ENCODE data around the gene C5orf63.
"Not testable (repeated sequence)": the region's sequence is repeated elsewhere in the genome, so short reads cannot be mapped to it uniquely, and the experiment has no call there.

Gene C5orf63

DNA sequence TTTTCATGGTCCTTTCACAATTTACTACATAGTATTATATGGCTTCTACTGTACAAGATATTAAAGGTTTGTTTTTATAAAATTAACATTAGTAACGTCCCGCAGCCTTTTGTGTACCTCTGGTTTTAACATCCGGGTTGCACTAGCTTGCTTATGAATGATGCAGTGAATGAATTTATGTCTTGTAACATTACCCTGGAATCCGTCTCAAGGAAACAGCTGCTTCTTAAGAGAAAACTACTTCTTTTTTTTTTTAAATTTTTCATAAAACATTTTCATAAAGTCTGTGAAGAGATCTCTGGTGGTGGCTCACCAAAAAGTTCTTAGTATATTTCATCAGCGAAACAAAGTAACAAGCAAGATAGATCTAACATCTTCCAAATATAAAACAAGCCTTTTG is 66.6 kb downstream of the C5orf63 start:
- no peak for DNase-seq (ENCODE audit: low spot score)

DNA sequence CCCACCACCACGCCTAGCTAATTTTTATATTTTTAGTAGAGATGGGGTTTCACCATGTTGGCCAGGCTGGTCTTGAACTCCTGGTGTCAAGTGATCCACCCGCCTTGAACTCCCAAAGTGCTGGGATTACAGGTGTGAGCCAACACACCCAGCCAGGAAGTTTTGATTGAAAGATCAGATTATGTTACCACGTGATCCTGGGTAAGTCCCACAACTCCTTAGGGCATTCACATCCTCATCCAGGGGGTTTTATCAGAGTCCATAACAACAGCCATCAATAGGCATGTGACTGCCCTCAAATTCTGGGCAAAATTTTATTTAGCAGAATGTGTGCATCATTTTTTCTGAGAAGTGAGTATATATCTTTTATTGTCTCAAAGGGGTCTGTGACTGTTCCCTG is 68.0 kb downstream of the C5orf63 start:
- not testable (repeated sequence) for DNase-seq (ENCODE audit: low spot score)

DNA sequence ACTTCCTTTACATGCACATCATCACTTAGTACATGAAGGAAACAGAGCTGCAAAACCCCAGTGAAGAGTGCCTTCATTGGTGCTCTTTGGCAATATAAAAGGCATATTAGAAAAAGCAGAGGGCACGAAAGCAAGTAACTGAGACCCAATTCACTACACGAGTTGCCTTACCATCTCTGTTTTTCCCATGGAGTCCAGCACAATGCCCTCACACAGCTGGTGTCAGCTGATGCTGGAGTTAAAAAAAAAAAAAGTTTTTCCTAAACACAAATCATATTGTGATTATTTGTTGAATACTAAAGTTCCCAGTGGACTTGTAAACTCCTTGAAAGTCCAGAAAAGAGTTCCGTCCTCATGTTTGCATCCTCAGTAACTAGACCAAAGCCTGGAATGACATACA is 68.6 kb downstream of the C5orf63 start:
- no peak for DNase-seq (ENCODE audit: low spot score)

DNA sequence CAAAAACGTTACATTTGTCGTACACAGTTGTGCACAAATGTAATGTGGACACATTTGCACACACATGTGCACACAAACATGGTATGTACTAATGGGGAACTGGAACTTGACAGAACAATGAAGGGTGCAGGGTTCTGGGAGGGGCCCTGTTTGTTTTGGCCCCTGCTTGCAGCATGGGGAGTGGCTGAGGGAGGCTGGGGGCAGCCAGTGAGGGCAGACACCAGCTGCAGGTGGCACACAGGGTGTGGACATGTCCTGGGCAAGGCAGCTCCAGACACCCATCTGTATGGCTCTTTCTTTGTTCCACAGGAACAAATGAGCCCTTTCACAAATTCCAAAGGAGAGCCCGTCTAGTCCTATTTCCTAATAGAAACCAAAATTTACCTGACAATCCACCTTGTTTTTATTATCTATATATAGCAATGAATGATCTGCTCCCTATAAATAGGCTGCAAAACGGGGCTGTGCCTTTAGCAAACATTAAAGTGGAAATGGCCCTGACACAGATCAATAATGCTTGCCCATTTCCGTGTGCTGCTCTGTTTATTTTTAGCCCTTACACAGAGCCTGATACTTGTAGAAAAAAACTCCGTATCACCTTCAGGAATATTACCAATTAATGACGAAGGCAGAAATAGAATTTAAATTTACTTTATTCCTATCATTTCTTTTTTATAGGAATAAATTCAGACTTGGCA is 69.4 kb downstream of the C5orf63 start:
- DNase-seq (ENCODE audit: low spot score), result no peak

DNA sequence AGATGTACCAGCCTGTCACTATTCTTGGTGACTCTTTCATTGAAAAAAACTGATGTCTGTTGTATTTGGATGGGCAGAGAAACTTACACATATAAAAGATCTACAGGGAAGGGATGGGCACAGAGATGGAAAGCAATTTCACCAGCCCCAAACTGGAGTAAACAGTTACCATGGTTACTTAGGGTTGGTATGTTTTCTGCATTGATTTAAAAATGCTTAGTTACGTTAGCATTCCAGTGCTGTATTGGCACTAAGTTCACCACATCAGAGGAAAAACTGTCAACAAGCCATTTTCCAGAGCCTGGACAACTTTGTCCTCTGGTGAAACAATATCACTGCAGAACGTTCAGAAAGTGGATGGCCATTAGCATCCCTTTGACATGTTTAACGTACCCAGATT is 70.9 kb downstream of the C5orf63 start:
- DNase-seq (ENCODE audit: low spot score), result no peak

DNA sequence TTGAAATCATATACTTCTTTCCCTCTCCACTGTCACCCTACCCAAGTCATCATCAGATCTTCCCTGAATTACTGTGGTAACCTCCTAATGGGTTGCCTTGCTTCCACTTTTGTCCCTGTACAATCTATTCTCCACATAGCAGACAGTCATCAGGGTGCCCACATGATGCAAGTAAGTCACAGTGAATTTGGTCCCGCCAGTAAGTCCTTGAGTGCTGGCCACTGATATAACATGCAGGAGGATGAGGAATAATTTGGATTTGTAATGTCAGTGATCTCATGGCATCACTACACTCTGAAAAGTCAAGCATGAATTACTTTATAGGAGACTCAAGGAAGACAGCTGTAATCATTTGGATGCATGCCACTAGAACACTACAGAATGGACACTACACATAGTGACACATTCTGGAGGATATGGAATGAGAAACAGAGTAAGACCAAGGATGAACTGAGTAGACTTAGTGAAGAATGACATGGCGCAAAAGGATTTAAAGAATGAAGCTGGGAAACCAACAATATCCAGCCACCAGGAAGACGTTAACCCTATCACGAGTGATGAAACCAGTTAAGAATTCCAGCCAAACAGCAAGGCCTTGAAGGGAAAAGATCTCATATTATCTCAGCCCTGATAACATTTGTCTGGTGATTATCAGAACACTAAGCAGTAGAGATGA is 71.5 kb downstream of the C5orf63 start:
- no peak for DNase-seq (ENCODE audit: low spot score)

All from activated CD4-positive, alpha-beta T cell treated with anti-CD3 and anti-CD28 coated beads, Interleukin-2, Interleukin-4, amounts not matched to agents 100 ng/mL and 50 ng/mL, durations not matched to agents 16 hours and 8 hours (primary cell).